ENCODE data around the gene DOCK11. TPM values are rescaled to one million over a fixed set of nuclear protein-coding genes. Genes with fewer than 3 reads are reported as not detected.

Gene DOCK11
- total RNA-seq, 1 donor from 2014 or later: 76.2 TPM

- Histone ChIP-seq H3K36me3 (peaks cover 6% of the 10 kb centered on the region), H3K4me3 (no peak overlapping the region), H3K9me3 (no peaks in the 10 kb centered on the region), H3K27ac (no peak overlapping the region), H3K27me3 (ENCODE audit: low read depth) (no peaks in the 10 kb centered on the region), H3K4me1 (no peaks in the 10 kb centered on the region)
- DNase-seq (no peak), ATAC-seq (no peak)
- intact Hi-C loops (cut with DNase I): no loop called here
- no peak for TF ChIP-seq CTCF (IDR thresholded peaks at IDR 0.05)
Observed at GRCh38 chrX:118554511-118554910, 58.9 kb downstream of the DOCK11 start.

DNA sequence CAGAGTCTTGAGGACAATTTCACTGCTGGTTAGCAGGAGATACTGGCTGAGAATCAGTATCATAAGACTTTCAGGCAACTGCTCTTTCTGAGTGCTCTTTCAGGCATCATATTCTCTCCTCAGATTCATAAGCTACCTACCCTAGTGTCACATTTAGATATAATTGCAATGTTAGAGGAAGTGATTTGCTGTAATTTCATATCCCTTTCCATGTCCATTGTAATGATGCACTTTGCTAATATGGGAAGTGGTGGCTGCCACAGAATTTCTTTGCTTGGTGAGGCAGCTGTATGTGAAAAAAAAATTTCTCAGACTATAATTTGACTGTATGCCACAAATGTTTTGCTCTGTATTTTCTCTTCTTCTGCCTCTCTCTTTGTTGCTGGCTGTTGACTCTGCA is 63.3 kb downstream of the DOCK11 start:
- H3K9me3 ChIP-seq: no peaks in the 10 kb centered on the region
- H3K27ac ChIP-seq: no peak overlapping the region
- intact Hi-C loops (cut with DNase I): no loop called here
- no peak for ATAC-seq
- H3K4me1 ChIP-seq: no peaks in the 10 kb centered on the region
- H3K36me3 ChIP-seq: peaks cover 12% of the 10 kb centered on the region
- H3K27me3 ChIP-seq (ENCODE audit: low read depth): no peaks in the 10 kb centered on the region
- DNase-seq: no peak
- no peak overlapping the region for H3K4me3 ChIP-seq
- TF ChIP-seq CTCF (IDR thresholded peaks at IDR 0.05): no peak

DNA sequence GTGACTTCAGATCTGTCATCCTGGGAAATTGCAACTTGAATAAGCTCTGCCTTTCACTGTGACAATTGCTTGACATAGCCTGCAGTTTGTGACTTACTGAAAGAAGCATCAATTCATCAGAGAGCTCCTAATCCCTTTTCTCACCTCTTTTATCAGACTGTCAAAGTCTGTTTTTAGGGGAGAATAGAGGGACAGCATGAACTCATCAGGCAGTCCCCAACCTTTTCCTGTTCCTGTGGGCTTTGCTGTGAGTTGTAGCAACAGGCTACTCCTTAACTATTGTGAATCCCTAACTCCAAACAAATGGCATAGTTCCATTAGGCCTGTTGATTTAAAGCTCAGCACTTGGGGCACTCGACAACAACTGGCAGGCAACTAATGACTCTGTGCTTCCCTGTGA is 64.9 kb downstream of the DOCK11 start:
- H3K4me1 ChIP-seq: no peaks in the 10 kb centered on the region
- no peak for ATAC-seq
- intact Hi-C loops (cut with DNase I): no loop called here
- no peaks in the 10 kb centered on the region for H3K9me3 ChIP-seq
- no peak for TF ChIP-seq CTCF (IDR thresholded peaks at IDR 0.05)
- no peak overlapping the region for H3K27ac ChIP-seq
- H3K4me3 ChIP-seq: no peak overlapping the region
- no peaks in the 10 kb centered on the region for H3K27me3 ChIP-seq (ENCODE audit: low read depth)
- H3K36me3 ChIP-seq: peaks cover 12% of the 10 kb centered on the region
- no peak for DNase-seq

DNA sequence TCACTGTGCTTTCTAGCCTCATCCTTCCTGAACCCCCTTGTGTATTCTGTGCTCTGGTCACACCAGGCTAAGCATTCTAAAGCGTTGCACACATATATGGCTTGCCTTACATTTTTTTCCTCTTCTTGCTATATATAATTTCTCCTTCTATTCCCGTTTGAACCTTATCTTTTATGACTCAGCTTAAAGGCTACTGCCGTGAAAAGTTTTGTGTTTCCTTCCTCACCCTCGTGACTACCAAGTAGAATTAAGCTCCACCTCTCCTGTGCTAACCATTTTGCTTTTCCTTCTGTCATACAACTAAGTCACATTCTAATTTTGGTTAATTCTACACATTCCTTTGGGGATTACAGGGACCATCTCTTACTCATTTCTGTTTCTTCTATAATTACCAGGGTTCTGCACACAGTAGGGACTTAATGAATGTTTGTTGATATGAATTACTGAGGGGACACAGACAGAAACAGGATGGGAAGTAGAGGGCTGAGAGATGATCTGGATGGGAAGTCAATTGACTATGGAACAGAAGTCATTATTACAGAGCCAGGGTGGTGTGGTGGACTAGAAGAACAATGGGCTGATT is 67.1 kb downstream of the DOCK11 start:
- no peak for TF ChIP-seq CTCF (IDR thresholded peaks at IDR 0.05)

DNA sequence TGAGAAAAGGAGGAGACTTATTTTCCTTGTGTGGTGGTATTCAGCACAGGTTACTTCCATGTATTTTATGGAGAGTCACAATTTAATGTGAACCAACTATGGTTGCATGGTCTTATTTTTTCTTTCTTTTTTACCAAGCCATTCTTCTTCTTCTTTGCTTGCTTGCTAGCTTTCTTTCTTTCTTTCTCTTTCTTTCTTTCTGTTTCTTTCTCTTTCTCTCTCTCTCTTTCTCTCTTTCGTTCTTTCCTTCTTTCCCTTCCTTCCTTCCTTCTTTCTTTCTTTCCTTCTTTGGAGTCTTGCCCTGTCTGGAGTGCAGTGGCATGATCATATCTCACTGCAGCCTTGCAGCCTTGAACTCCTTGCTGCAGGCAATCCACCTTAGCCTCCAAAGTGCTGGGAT is 68.9 kb downstream of the DOCK11 start:
- no peak for DNase-seq
- Histone ChIP-seq H3K36me3 (peaks cover 6% of the 10 kb centered on the region), H3K27ac (no peak overlapping the region), H3K4me1 (no peaks in the 10 kb centered on the region), H3K9me3 (no peaks in the 10 kb centered on the region), H3K4me3 (no peak overlapping the region), H3K27me3 (ENCODE audit: low read depth) (no peaks in the 10 kb centered on the region)
- no peak for TF ChIP-seq CTCF (IDR thresholded peaks at IDR 0.05)
- intact Hi-C loops (cut with DNase I): no loop called here
- ATAC-seq: no peak

More for the DNA sequence above, 67.1 kb downstream of the DOCK11 start:
- Histone ChIP-seq H3K9me3 (no peaks in the 10 kb centered on the region), H3K27me3 (ENCODE audit: low read depth) (no peaks in the 10 kb centered on the region), H3K4me1 (no peaks in the 10 kb centered on the region), H3K36me3 (peaks cover 6% of the 10 kb centered on the region), H3K4me3 (no peak overlapping the region), H3K27ac (no peak overlapping the region)
- intact Hi-C loops (cut with DNase I): no loop called here
- ATAC-seq (no peak), DNase-seq (no peak)
